ENCODE data around the gene GAB4.
"Not testable (repeated sequence)": the region's sequence is repeated elsewhere in the genome, so short reads cannot be mapped to it uniquely, and the experiment has no call there.

GAB4 gene

GRCh38 chr22:16958475-16958874 lies 49.5 kb downstream of the GAB4 start:
- DNase-seq (ENCODE audit: low read depth in 2 of 2), result no peak

DNA sequence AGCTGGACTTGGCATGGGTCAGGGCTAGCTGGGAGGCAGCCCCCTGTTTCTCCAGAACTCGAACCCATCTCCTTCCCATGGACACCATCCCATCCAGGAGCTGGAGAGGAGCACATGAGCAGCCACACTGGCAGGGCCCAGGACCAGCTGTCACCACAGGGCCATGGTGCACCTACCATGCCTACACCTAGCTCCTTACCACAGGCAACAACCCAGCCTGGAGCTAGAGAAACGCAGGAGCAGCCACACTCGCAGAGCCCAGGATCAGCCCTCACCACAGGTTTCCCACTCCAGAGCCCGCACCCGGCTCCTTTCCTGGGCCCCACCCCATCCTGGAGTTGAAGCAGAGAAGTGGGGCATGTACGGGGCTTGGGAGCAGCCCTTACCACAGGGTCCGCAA lies 50.2 kb downstream of the GAB4 start:
- no peak for DNase-seq (ENCODE audit: low read depth in 2 of 2)

DNA sequence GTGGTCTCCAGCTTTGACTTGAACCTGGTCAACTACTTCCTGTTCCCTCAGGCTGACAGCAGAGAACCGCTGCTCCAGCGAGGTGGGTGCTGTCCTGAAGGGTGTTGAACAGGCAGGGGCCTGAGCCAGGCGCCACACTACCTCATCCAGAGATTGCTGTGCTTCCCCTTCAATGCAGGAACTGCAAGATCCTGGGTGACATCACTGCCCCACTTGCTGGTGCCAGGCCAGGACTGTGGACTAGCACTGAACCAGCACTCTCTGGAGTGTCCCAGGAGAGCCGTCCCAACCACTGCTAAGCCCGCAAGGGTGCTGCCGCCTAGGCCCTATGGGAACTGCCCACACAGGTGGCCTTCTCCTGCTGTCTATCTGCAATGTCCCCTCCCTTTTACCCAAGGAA lies 51.7 kb downstream of the GAB4 start:
- DNase-seq (ENCODE audit: low read depth in 2 of 2), result no peak

DNA sequence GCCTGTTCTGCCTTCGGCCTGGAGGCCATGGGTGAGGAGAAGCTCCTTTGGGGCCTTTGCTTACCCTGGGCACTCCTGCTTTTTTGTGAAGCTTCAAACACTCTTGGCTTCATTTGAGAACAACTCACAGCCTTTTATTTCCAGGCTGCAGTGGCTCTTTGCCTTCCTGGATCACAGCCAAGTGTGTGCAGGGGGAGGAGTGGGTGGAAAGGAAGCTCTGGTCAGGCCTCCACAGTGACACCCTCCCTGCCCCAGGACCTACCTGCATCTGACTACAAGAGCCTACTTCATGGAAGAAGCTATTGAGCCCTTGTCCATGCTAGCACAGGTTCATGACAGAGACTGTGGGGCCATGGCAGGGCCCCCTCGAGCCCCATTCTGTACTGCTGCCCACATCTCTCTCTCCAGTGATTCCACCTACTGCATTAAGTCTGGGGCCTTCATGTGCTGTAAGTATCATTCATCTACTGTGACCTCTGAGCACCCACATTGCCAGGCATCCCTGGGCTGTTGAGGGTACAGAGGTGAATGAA lies 52.3 kb downstream of the GAB4 start:
- no peak for DNase-seq (ENCODE audit: low read depth in 2 of 2)

GRCh38 chr22:16955081-16955480 lies 52.9 kb downstream of the GAB4 start:
- no peak for DNase-seq (ENCODE audit: low read depth in 2 of 2)

- DNase-seq (ENCODE audit: low read depth in 2 of 2), result no peak
Measured at GRCh38 chr22:16954060-16954403, 54.0 kb downstream of the GAB4 start.

DNA sequence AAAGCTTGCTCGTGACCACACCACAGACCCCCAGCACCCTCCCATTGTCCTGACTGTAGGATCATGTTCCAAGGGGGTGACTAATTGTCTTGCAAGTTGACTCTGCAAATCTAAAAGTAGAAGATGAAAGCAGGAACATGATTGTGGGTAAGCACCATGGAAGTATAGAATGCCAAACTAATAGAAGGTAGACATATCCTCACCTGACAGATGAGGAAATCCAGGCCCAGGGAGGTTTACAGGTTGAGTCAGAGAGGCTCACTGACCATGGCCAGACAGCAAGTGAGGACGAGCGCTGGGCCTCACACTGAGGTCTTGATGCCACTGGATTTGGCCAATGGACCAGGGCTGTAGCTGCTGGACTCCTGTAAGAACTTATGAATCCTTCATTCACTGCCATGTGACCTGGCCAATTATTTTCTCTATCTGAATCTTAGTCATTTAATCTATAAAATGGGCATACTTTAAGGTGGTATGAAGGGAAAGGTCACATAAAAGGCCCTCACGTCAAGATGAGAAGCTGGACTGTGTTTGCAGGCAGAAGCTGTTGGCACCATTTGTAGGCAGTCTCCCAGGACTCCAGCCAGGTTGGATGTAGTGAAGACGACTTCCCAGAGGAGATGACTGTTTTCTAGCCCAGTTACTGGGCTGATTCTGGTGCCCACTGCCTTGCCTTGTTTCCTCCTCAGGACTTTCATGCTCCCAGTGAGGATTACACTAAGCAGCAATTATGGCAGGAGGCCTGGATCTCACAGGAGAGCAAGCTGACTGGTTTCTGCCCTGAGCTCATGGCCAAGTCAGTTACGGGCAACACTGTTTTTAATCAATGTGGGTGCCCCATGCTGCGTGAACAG lies 54.6 kb downstream of the GAB4 start:
- DNase-seq (ENCODE audit: low read depth in 2 of 2), result no peak

DNA sequence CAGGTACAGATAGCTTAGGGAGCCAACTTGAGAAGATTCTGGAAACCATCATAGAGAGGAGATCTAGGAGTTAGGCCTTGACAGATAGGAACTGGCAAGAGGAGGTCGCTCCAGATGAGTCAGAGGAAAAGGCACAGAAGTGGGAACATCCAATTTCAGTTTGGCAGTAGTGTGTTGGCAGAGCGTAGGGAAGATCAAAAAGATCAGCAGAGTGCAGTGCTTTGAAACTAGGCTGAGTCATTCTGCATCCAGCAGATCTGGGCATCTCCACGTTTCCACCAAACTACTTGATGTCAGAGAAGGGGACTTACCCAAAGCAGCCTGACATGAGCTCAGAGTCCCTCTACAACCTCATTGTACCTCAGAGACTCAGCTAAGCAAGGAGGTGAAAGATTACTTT lies 58.5 kb downstream of the GAB4 start:
- DNase-seq (ENCODE audit: low read depth in 2 of 2), result no peak

DNA sequence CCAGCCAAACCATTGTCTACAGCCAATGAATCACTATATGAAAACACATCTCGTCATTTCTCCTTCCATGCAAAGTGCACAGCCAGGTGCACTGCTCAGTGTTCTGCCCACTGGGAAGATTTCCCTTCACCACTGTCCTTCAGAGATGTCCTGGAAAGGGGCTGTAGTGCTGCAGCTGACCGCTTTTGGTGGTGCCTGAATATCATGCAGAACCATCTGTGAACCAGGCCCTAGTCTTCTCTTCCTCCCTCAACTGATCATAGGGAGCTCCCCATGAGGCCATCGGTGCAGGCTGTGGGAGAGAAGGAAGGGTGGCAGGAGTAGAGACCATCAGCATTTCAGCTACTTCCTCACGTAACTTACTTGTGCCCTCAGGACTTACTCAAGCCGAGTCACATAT lies 70.2 kb downstream of the GAB4 start:
- DNase-seq (ENCODE audit: low read depth in 2 of 2), result no peak

- DNase-seq (ENCODE audit: low read depth in 2 of 2), result not testable (repeated sequence)
Measured at GRCh38 chr22:16937209-16937608, 70.8 kb downstream of the GAB4 start.

- no peak for DNase-seq (ENCODE audit: low read depth in 2 of 2)
Measured at GRCh38 chr22:16936625-16937024, 71.4 kb downstream of the GAB4 start.

GRCh38 chr22:16935209-16935608 lies 72.8 kb downstream of the GAB4 start:
- no peak for DNase-seq (ENCODE audit: low read depth in 2 of 2)

GRCh38 chr22:16933291-16934282 lies 74.4 kb downstream of the GAB4 start:
- DNase-seq (ENCODE audit: low read depth in 2 of 2), result no peak

DNA sequence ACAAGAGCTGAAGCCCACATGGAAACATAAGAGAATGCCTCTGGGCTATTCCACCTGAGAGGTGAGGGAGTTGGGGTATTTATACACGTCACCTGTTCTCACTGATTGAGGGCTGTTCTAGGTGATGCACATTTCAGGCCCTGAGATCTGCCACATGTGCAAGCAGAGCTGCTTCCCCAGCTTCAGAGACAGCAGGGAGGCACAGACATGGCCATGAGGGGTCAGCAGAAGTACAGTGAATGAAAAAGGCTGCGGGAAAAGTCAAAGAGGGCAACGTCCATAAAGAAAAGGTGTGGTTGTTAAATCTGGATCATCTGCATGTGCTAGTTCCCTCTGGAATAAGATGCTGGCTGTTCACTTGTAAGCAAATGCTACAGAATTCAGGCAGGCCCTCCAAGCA lies 75.4 kb downstream of the GAB4 start:
- DNase-seq (ENCODE audit: low read depth in 2 of 2), result no peak

GRCh38 chr22:16925407-16925966 lies 82.5 kb downstream of the GAB4 start:
- DNase-seq (ENCODE audit: low read depth in 2 of 2), result no peak

GRCh38 chr22:16922706-16923105 lies 85.3 kb downstream of the GAB4 start:
- DNase-seq (ENCODE audit: low read depth in 2 of 2), result no peak

DNA sequence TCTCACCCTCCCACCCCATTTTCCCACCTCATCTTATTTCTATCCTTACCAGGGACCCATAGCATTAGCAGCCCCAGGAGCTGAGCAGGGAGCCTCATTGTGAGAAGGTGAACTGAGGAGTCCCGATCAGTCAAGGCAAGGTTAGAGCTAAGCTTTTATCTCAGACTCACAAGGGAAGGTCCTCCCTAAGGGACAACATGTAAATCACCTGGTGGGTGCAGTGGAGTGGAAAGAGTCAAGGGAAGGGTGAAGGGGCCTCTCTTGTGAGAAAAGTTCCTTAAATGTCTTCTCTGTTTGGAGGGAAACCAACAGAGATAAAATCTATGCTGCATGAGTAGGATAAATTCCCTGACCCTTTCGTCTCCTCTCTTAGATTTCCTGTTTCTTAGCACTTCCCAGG lies 85.9 kb downstream of the GAB4 start:
- no peak for DNase-seq (ENCODE audit: low read depth in 2 of 2)

GRCh38 chr22:16917144-16918003 lies 90.6 kb downstream of the GAB4 start:
- peak; percentile 3 to 6 for DNase-seq (ENCODE audit: low read depth in 2 of 2)

- no peak for DNase-seq (ENCODE audit: low read depth in 2 of 2)
Measured at GRCh38 chr22:16915701-16916100, 92.3 kb downstream of the GAB4 start.

DNA sequence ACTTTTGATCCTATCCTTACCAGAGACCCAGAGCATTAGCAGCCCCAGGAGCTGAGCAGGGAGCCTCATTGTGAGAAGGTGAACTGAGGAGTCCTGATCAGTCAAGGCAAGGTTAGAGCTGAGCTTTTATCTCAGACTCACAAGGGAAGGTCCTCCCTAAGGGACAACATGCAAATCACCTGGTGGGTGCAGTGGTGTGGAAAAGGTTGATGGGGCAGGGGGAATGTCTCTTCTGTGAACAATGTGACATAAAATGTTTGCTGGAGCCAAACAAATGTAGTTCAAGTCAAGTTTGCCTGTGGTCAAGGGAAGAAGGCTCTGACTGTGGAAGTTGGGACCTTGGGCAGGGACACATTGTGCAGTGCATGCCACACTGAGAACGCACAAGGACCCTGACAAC lies 93.1 kb downstream of the GAB4 start:
- DNase-seq (ENCODE audit: low read depth in 2 of 2), result not testable (repeated sequence)

DNA sequence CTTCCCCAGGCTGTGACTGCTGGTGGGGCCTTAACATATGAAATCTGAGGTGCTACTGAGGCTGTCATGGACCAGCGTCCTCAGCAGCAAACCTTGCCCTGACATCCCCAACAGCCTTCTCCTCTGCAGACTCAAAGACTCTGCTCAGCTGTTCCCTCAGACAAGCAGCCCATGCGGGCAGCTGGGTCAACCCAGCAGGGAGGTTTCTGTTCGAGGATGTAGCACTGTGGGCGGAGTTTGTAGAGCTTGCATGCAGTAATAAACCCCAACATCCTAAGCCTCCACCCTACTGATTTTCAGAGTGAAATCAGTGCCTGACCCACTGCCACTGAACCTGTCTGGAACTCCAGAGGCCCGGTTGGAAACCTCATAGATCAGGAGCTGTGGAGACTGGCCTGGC lies 94.0 kb downstream of the GAB4 start:
- no peak for DNase-seq (ENCODE audit: low read depth in 2 of 2)
